Gastrocnemius medialis (tissue), 4 donors: ENCODE measurements around the gene PIGQ. TPM values are rescaled to one million over a fixed set of nuclear protein-coding genes. Genes with fewer than 3 reads are reported as not detected.

Experiments used
- ATAC-seq, 2 donors: fragments of 150-250 bp; one replicate each; pipeline ENCODE4 v1.9.1; 2016
- DNase-seq, 2 donors: peaks; one replicate each; pipeline ENCODE4 v3.0.0-alpha.2; 2019
- H3K27ac ChIP-seq, 4 donors: fragments of 200-600 bp; sonication (generic); 1 replicate in 1 of 4; 2 replicates in 3 of 4; pipeline ENCODE4 v1.5.1; 2016 to 2018; ENCODE audit warnings: mild to moderate bottlenecking in 2 of 4, moderate library complexity in 1 of 4
- H3K27me3 ChIP-seq, 3 donors: fragments of 200-600 bp; sonication (generic) in 2 of 3; 1 replicate in 1 of 3; 2 replicates in 2 of 3; pipeline versions ENCODE4 v1.5.1 to v1.6.0; 2016 to 2019; ENCODE audit warnings: mild to moderate bottlenecking in 1 of 3, moderate library complexity in 1 of 3
- H3K36me3 ChIP-seq, 2 donors: fragments of 200-600 bp; sonication (generic) in 1 of 2; one replicate each; pipeline ENCODE4 v1.5.1; 2017 to 2018
- H3K4me1 ChIP-seq, 2 donors: fragments of 200-600 bp; sonication (generic) in 1 of 2; one replicate each; pipeline ENCODE4 v1.5.1; 2016 to 2017; ENCODE audit warnings: mild to moderate bottlenecking in 2 of 2
- H3K4me3 ChIP-seq, 4 donors: fragments of 200-600 bp; sonication (generic) in 3 of 4; 1 replicate in 1 of 4; 2 replicates in 3 of 4; pipeline ENCODE4 v1.5.1; 2016 to 2019; ENCODE audit warnings: mild to moderate bottlenecking in 2 of 4
- H3K9me3 ChIP-seq, 3 donors: fragments of 200-600 bp; sonication (generic) in 2 of 3; 1 replicate in 1 of 3; 2 replicates in 2 of 3; pipeline ENCODE4 v1.5.1; 2016 to 2019
- CTCF ChIP-seq, 5 experiments: fragments of 450-650 bp in 3 of 5; fragments of 200-600 bp in 2 of 5; sonication (generic) in 2 of 5; IDR thresholded peaks in 4 of 5; conservative IDR thresholded peaks in 1 of 5; 1 replicate in 4 of 5; 2 replicates in 1 of 5; pipeline ENCODE4 v1.5.1; 2016 to 2019; ENCODE audit warnings: antibody characterized with exemption in 5 of 5, mild to moderate bottlenecking in 3 of 5, moderate library complexity in 3 of 5
- POLR2A ChIP-seq, 2 donors: fragments of 450-650 bp; IDR thresholded peaks; one replicate each; pipeline ENCODE4 v1.6.1; 2017; ENCODE audit warnings: antibody characterized with exemption in 2 of 2, mild to moderate bottlenecking in 2 of 2, moderate library complexity in 2 of 2
- in situ Hi-C, 4 donors: fragments of 200-750 bp; cut with MboI; loops; one replicate each; pipeline versions ENCODE4 v1.15.0 to v1.8.0; 2017; ENCODE audit warnings: low sequenced_read_pairs in 4 of 4
- intact Hi-C: fragments of 100-400 bp; cut with DNase I; formaldehyde crosslinking; loops from one replicate; pipeline ENCODE4 v1.15.1; 2023; ENCODE audit warnings: low total_unique reads
- total RNA-seq, 4 donors: library from RNA; depleted of rRNA; stranded (reverse); fragments of >200 nt; gene quantifications; one replicate each; pipeline versions ENCODE4 v1.1.0 to v1.2.3, GENCODE V29; 2016

The PIGQ gene
- total RNA-seq, 4 donors from 2014 or later: 22.2 to 47.3 (median 38.5) TPM

- no peak for DNase-seq
- Histone ChIP-seq H3K36me3 (peaks cover 0 to 5% of the 10 kb centered on the region in 2 donors), H3K9me3 (no peaks in the 10 kb centered on the region), H3K4me3 (no peak overlapping the region), H3K27me3 (no peaks in the 10 kb centered on the region), H3K4me1 (no peaks in the 10 kb centered on the region), H3K27ac (no peak overlapping the region)
- no peak for TF ChIP-seq CTCF (IDR thresholded peaks at IDR 0.05 in 4 of 5, conservative IDR thresholded peaks at IDR 0.05 in 1 of 5)
- no peak for ATAC-seq
- in situ Hi-C loops (no loop called here), intact Hi-C loops (no loop called here)
Measured at GRCh38 chr16:620700-621525, 51.1 kb downstream of the PIGQ start.

GRCh38 chr16:621526-622105 lies 51.8 kb downstream of the PIGQ start:
- Histone ChIP-seq H3K4me3 (no peak overlapping the region), H3K36me3 (peaks cover 0 to 11% of the 10 kb centered on the region in 2 donors), H3K9me3 (no peaks in the 10 kb centered on the region), H3K27ac (no peak overlapping the region), H3K4me1 (no peaks in the 10 kb centered on the region), H3K27me3 (no peaks in the 10 kb centered on the region)
- in situ Hi-C loops: no loop called here
- intact Hi-C loops: no loop called here
- TF ChIP-seq CTCF (IDR thresholded peaks at IDR 0.05 in 4 of 5, conservative IDR thresholded peaks at IDR 0.05 in 1 of 5) (no peak), POLR2A (IDR thresholded peaks at IDR 0.05) (no peak)
- ATAC-seq (no peak), DNase-seq (no peak)

GRCh38 chr16:622920-623280 lies 53.1 kb downstream of the PIGQ start:
- H3K9me3 ChIP-seq: no peaks in the 10 kb centered on the region
- H3K4me3 ChIP-seq: no peak overlapping the region
- no peaks in the 10 kb centered on the region for H3K27me3 ChIP-seq
- in situ Hi-C loops: no loop called here
- ATAC-seq (no peak), DNase-seq (no peak)
- no peak for TF ChIP-seq CTCF (IDR thresholded peaks at IDR 0.05 in 4 of 5, conservative IDR thresholded peaks at IDR 0.05 in 1 of 5)
- no peak for TF ChIP-seq POLR2A (IDR thresholded peaks at IDR 0.05)
- intact Hi-C loops: no loop called here
- peaks cover 0 to 7% of the 10 kb centered on the region in 2 donors for H3K4me1 ChIP-seq
- peaks cover 0 to 11% of the 10 kb centered on the region in 2 donors for H3K36me3 ChIP-seq
- H3K27ac ChIP-seq: no peak overlapping the region

GRCh38 chr16:624526-625070 lies 54.8 kb downstream of the PIGQ start:
- in situ Hi-C loops (no loop called here), intact Hi-C loops (no loop called here)
- H3K4me1 ChIP-seq: peaks cover under 1 to 7% of the 10 kb centered on the region in 2 donors
- no peak for TF ChIP-seq CTCF (IDR thresholded peaks at IDR 0.05 in 4 of 5, conservative IDR thresholded peaks at IDR 0.05 in 1 of 5)
- TF ChIP-seq POLR2A (IDR thresholded peaks at IDR 0.05): no peak
- H3K4me3 ChIP-seq: no peak overlapping the region
- peaks cover 0 to 11% of the 10 kb centered on the region in 2 donors for H3K36me3 ChIP-seq
- no peak overlapping the region for H3K27ac ChIP-seq
- no peak for DNase-seq
- H3K9me3 ChIP-seq: no peaks in the 10 kb centered on the region
- no peaks in the 10 kb centered on the region for H3K27me3 ChIP-seq
- ATAC-seq: no peak
